ENCODE data around the gene BMP7. TPM values are rescaled to one million over a fixed set of nuclear protein-coding genes. Genes with fewer than 3 reads are reported as not detected.

BMP7 gene
- total and polyA plus RNA-seq, 7 donors: under 0.01 to 5.4 (median 2.5) TPM

DNA sequence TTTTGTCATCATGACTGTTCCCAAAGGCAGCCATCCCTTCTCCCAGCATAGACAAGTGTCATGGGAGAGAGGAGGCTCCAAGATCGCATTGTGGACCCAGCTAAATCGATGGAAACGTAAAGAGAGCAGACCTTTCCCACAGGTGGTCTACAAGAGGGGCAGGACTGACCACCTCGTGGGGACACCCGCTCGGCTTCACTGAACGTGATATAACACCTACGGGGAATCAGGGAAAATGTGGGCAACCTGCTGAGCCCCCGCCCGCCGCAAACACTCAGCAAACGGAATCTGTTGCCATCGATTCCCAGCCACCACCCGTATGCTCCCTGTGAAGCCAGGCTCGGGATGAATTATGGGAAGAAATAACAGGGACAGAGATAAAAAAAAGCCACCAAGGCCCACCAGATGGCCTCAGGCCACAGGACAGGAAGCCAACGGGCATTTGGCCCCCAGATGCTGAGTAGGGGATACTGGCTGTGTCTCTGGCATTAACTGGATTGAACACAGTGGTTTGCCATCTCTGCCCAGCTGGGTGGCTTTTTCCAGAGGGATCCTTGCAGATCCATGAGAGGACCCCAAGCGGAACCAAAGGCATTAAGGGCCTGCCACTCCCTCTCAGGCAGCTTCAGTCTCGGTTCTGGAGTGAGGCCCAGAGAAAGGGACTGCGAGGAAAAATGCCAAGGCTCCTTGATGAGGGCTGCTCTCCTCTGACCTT, 44.4 kb downstream of the BMP7 start:
- TF ChIP-seq EP300 (IDR thresholded peaks at IDR 0.05) (no peak), POLR2A (IDR thresholded peaks at IDR 0.05) (no peak), POLR2AphosphoS5 (IDR thresholded peaks at IDR 0.05) (no peak)
- TF ChIP-seq, protein P1, sequence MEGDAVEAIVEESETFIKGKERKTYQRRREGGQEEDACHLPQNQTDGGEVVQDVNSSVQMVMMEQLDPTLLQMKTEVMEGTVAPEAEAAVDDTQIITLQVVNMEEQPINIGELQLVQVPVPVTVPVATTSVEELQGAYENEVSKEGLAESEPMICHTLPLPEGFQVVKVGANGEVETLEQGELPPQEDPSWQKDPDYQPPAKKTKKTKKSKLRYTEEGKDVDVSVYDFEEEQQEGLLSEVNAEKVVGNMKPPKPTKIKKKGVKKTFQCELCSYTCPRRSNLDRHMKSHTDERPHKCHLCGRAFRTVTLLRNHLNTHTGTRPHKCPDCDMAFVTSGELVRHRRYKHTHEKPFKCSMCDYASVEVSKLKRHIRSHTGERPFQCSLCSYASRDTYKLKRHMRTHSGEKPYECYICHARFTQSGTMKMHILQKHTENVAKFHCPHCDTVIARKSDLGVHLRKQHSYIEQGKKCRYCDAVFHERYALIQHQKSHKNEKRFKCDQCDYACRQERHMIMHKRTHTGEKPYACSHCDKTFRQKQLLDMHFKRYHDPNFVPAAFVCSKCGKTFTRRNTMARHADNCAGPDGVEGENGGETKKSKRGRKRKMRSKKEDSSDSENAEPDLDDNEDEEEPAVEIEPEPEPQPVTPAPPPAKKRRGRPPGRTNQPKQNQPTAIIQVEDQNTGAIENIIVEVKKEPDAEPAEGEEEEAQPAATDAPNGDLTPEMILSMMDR (IDR thresholded peaks at IDR 0.05): no peak
- intact Hi-C loops (cut with DNase I): no loop called here

DNA sequence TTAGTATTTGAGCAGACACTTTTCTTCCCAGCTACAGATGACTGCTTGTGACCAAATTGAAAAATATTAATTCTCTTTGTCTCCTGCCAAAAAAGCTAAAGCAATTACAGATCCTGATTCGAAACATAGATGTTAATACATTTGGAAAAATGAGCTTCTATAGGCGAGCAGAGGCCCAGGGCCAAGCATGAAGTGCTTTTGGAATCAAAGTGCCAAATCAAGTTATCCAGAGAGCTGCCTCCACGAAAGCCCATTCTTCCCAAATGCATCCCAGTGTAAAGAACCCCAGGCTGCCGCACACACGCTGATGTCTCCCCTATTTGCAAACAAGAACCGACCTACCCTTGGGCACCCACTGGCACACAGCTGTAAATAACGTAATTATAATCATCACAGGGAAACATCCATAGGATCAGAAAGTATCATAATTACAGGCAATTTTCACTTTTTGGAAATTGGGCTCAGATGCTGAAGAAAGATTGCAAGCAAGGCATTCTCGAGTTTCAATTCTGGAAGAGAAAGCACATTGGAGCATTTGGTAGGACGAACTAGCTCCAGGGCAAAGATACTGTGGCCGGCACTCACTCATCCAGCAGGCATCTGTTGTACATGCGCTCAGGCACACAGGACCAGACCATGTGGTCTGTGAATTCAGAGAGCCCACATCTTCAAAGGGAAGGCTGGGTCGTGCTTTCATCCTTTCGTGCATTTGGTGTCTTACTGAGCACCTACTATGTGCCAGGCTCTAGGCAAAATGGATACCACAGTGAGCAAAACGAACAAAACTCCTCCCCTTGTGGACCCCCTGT, 45.9 kb downstream of the BMP7 start:
- intact Hi-C loops (cut with DNase I): no loop called here
- WGBS, 2 donors: 82 to 83% methylated on average over 14 of the region's 14 CpGs

More for the DNA sequence above, 44.4 kb downstream of the BMP7 start:
- Histone ChIP-seq H3K27me3 (no peaks in the 10 kb centered on the region), H3K4me3 (no peak overlapping the region), H3K27ac (no peak overlapping the region), H3K9me3 (no peaks in the 10 kb centered on the region), H3K4me1 (no peaks in the 10 kb centered on the region), H3K36me3 (no peaks in the 10 kb centered on the region)
- WGBS, 2 donors: 84 to 86% methylated on average over 19 of the region's 19 CpGs
- DNase-seq: no peak

DNA sequence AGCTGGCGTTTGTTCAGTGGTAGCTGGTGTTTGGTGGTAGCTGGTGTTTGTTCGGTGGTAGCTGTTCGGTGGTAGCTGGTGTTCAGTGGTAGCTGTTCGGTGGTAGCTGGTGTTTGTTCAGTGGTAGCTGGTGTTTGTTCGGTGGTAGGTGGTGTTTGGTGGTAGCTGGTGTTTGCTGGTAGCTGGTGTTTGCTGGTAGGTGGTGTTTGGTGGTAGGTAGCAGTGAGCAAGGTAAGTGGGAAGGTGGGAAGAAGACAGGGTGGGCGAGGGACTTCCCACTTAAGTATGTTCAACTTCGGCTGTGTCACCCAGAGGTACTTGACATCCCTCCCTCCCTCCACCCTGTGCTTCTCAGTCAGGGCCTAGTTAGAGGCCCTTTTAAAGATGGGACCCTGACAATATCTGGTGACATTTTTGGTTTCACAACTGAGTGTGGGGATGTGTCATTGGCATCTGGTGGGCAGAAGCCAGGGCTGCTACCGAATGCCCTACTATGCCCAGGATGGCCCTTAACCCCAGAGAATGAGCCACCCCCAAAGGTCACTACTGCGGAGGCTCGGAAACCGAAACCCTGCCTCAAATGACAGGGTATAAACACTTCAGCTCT, 47.3 kb downstream of the BMP7 start:
- no peak for DNase-seq
- Histone ChIP-seq H3K9me3 (no peaks in the 10 kb centered on the region), H3K27ac (no peak overlapping the region), H3K4me1 (no peaks in the 10 kb centered on the region), H3K4me3 (no peak overlapping the region), H3K36me3 (no peaks in the 10 kb centered on the region), H3K27me3 (no peaks in the 10 kb centered on the region)
- intact Hi-C loops (cut with DNase I): no loop called here
- WGBS, 2 donors: 92 to 94% methylated on average over 11 of the region's 11 CpGs
- TF ChIP-seq, protein P1 (IDR thresholded peaks at IDR 0.05): no peak
- no peak for TF ChIP-seq EP300 (IDR thresholded peaks at IDR 0.05)
- TF ChIP-seq POLR2A (IDR thresholded peaks at IDR 0.05): no peak
- TF ChIP-seq POLR2AphosphoS5 (IDR thresholded peaks at IDR 0.05): no peak

More for the DNA sequence above, 45.9 kb downstream of the BMP7 start:
- TF ChIP-seq POLR2A (IDR thresholded peaks at IDR 0.05) (no peak), POLR2AphosphoS5 (IDR thresholded peaks at IDR 0.05) (no peak), EP300 (IDR thresholded peaks at IDR 0.05) (no peak)
- TF ChIP-seq, protein P1 (IDR thresholded peaks at IDR 0.05): no peak
- Histone ChIP-seq H3K36me3 (no peaks in the 10 kb centered on the region), H3K9me3 (no peaks in the 10 kb centered on the region), H3K4me1 (no peaks in the 10 kb centered on the region), H3K27ac (no peak overlapping the region), H3K4me3 (no peak overlapping the region), H3K27me3 (no peaks in the 10 kb centered on the region)
- DNase-seq: no peak

DNA sequence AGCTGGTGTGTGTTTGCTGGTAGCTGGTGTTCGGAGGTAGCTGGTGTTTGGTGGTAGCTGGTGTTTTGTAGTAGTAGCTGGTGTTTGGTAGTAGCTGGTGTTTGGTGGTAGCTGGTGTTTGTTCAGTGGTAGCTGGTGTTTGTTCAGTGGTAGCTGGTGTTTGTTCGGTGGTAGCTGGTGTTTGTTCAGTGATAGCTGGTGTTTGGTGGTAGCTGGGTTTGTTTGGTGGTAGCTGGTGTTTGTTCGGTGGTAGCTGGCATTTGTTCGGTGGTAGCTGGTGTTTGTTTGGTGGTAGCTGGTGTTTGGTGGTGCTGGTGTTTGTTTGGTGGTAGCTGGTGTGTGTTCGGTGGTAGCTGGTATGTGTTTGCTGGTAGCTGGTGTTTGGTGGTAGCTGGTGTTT, 48.0 kb downstream of the BMP7 start:
- H3K36me3 ChIP-seq: no peaks in the 10 kb centered on the region
- intact Hi-C loops (cut with DNase I): no loop called here
- 89 to 94% methylated on average over 5 of the region's 5 CpGs for WGBS, 2 donors
- no peaks in the 10 kb centered on the region for H3K27me3 ChIP-seq
- H3K4me1 ChIP-seq: no peaks in the 10 kb centered on the region
- DNase-seq: no peak
- H3K4me3 ChIP-seq: no peak overlapping the region
- TF ChIP-seq, protein P1 (IDR thresholded peaks at IDR 0.05): no peak
- no peak for TF ChIP-seq POLR2A (IDR thresholded peaks at IDR 0.05)
- no peak for TF ChIP-seq EP300 (IDR thresholded peaks at IDR 0.05)
- TF ChIP-seq POLR2AphosphoS5 (IDR thresholded peaks at IDR 0.05): no peak
- H3K9me3 ChIP-seq: no peaks in the 10 kb centered on the region
- H3K27ac ChIP-seq: no peak overlapping the region

Data from sigmoid colon (tissue), 7 donors.